Memory B cell (primary cell): Measurements from ENCODE around the gene CST4.
"Not testable (repeated sequence)": the region's sequence is repeated elsewhere in the genome, so short reads cannot be mapped to it uniquely, and the experiment has no call there.

Experiments used
- ATAC-seq: fragments of 150-1000 bp; cut with Tn5 transposase; 2 replicates; pipeline ENCODE4 v1.10.0; 2021; ENCODE audit warnings: low read depth, mild to moderate bottlenecking, moderate library complexity
- DNase-seq, 2 donors: peaks; one replicate each; pipeline ENCODE4 v3.0.0; 2022; ENCODE audit warnings: low spot score in 2 of 2
- H3K27ac Mint-ChIP-seq: one replicate; pipeline ENCODE4 v1.8.0; 2022; ENCODE audit warnings: mild to moderate bottlenecking, moderate library complexity, mixed read lengths
- H3K27me3 Mint-ChIP-seq: one replicate; pipeline ENCODE4 v1.8.0; 2022; ENCODE audit warnings: mixed read lengths
- H3K36me3 Mint-ChIP-seq: one replicate; pipeline ENCODE4 v1.8.0; 2022; ENCODE audit warnings: mild to moderate bottlenecking, mixed read lengths
- H3K4me1 Mint-ChIP-seq: one replicate; pipeline ENCODE4 v1.8.0; 2022; ENCODE audit warnings: mixed read lengths
- H3K4me3 Mint-ChIP-seq: one replicate; pipeline ENCODE4 v1.8.0; 2022; ENCODE audit warnings: mild to moderate bottlenecking, moderate library complexity, mixed read lengths
- H3K9me3 Mint-ChIP-seq: one replicate; pipeline ENCODE4 v1.8.0; 2022; ENCODE audit warnings: mixed read lengths

Gene CST4

GRCh38 chr20:23679133-23680092, 9.4 kb downstream of the CST4 start:
- Mint-ChIP-seq H3K27ac (no peak overlapping the region), H3K27me3 (peaks cover 3% of the 10 kb centered on the region), H3K9me3 (no peaks in the 10 kb centered on the region), H3K4me3 (no peak overlapping the region), H3K4me1 (no peaks in the 10 kb centered on the region), H3K36me3 (no peaks in the 10 kb centered on the region)
- DNase-seq (no peak), ATAC-seq (no peak)

- DNase-seq, result no peak
- Mint-ChIP-seq H3K4me3 (no peak overlapping the region), H3K27me3 (no peaks in the 10 kb centered on the region), H3K9me3 (peaks cover 1% of the 10 kb centered on the region), H3K36me3 (no peaks in the 10 kb centered on the region), H3K4me1 (no peaks in the 10 kb centered on the region), H3K27ac (no peak overlapping the region)
- no peak for ATAC-seq
Observed at GRCh38 chr20:23673209-23673608, 15.6 kb downstream of the CST4 start.

- Mint-ChIP-seq H3K27me3 (no peaks in the 10 kb centered on the region), H3K9me3 (peaks cover 1% of the 10 kb centered on the region), H3K27ac (no peak overlapping the region), H3K4me1 (no peaks in the 10 kb centered on the region), H3K4me3 (no peak overlapping the region), H3K36me3 (no peaks in the 10 kb centered on the region)
- ATAC-seq (no peak), DNase-seq (no peak)
Observed at GRCh38 chr20:23672158-23672557, 16.7 kb downstream of the CST4 start.

GRCh38 chr20:23671479-23671878, 17.4 kb downstream of the CST4 start:
- ATAC-seq (no peak), DNase-seq (no peak)
- Mint-ChIP-seq H3K9me3 (peaks cover 1% of the 10 kb centered on the region), H3K27me3 (no peaks in the 10 kb centered on the region), H3K4me3 (no peak overlapping the region), H3K4me1 (no peaks in the 10 kb centered on the region), H3K27ac (no peak overlapping the region), H3K36me3 (no peaks in the 10 kb centered on the region)

GRCh38 chr20:23670361-23670760, 18.5 kb downstream of the CST4 start:
- DNase-seq, result no peak
- Mint-ChIP-seq H3K36me3 (no peaks in the 10 kb centered on the region), H3K27me3 (no peaks in the 10 kb centered on the region)

GRCh38 chr20:23669866-23670265, 19.0 kb downstream of the CST4 start:
- H3K27me3 Mint-ChIP-seq, result no peaks in the 10 kb centered on the region
- no peak overlapping the region for H3K27ac Mint-ChIP-seq
- DNase-seq (no peak), ATAC-seq (no peak)
- H3K4me3 Mint-ChIP-seq, result no peak overlapping the region
- H3K9me3 Mint-ChIP-seq, result peaks cover 1% of the 10 kb centered on the region
- H3K36me3 Mint-ChIP-seq, result no peaks in the 10 kb centered on the region
- no peaks in the 10 kb centered on the region for H3K4me1 Mint-ChIP-seq

More at GRCh38 chr20:23670361-23670760, 18.5 kb downstream of the CST4 start:
- Mint-ChIP-seq H3K27ac (no peak overlapping the region), H3K9me3 (peaks cover 1% of the 10 kb centered on the region), H3K4me1 (no peaks in the 10 kb centered on the region), H3K4me3 (no peak overlapping the region)
- no peak for ATAC-seq

- ATAC-seq (no peak), DNase-seq (no peak)
- Mint-ChIP-seq H3K9me3 (peaks cover 1% of the 10 kb centered on the region), H3K4me1 (no peaks in the 10 kb centered on the region), H3K4me3 (no peak overlapping the region), H3K27me3 (no peaks in the 10 kb centered on the region), H3K36me3 (no peaks in the 10 kb centered on the region), H3K27ac (no peak overlapping the region)
Observed at GRCh38 chr20:23669327-23669726, 19.5 kb downstream of the CST4 start.

GRCh38 chr20:23668477-23668951, 20.3 kb downstream of the CST4 start:
- no peak overlapping the region for H3K27ac Mint-ChIP-seq
- H3K9me3 Mint-ChIP-seq, result peaks cover 1% of the 10 kb centered on the region
- peak; percentile 38 for ATAC-seq
- H3K4me3 Mint-ChIP-seq, result no peak overlapping the region
- DNase-seq, result peak; percentile 7 to 28
- H3K36me3 Mint-ChIP-seq, result no peaks in the 10 kb centered on the region
- H3K4me1 Mint-ChIP-seq, result no peaks in the 10 kb centered on the region
- no peaks in the 10 kb centered on the region for H3K27me3 Mint-ChIP-seq

GRCh38 chr20:23667666-23668065, 21.2 kb downstream of the CST4 start:
- ATAC-seq (no peak), DNase-seq (no peak)
- Mint-ChIP-seq H3K27ac (no peak overlapping the region), H3K36me3 (no peaks in the 10 kb centered on the region), H3K4me1 (no peaks in the 10 kb centered on the region), H3K4me3 (no peak overlapping the region), H3K27me3 (no peaks in the 10 kb centered on the region), H3K9me3 (no peaks in the 10 kb centered on the region)

- Mint-ChIP-seq H3K27ac (no peak overlapping the region), H3K4me1 (no peaks in the 10 kb centered on the region), H3K36me3 (no peaks in the 10 kb centered on the region), H3K27me3 (no peaks in the 10 kb centered on the region), H3K4me3 (no peak overlapping the region), H3K9me3 (no peaks in the 10 kb centered on the region)
- ATAC-seq (no peak), DNase-seq (no peak)
Observed at GRCh38 chr20:23666698-23667097, 22.1 kb downstream of the CST4 start.

- ATAC-seq (no peak), DNase-seq (no peak)
- Mint-ChIP-seq H3K27ac (no peak overlapping the region), H3K4me3 (no peak overlapping the region), H3K9me3 (no peaks in the 10 kb centered on the region), H3K36me3 (no peaks in the 10 kb centered on the region), H3K4me1 (no peaks in the 10 kb centered on the region), H3K27me3 (no peaks in the 10 kb centered on the region)
Observed at GRCh38 chr20:23666189-23666588, 22.6 kb downstream of the CST4 start.

- H3K27me3 Mint-ChIP-seq, result peaks cover 1% of the 10 kb centered on the region
- no peak for ATAC-seq
- H3K36me3 Mint-ChIP-seq, result no peaks in the 10 kb centered on the region
- no peaks in the 10 kb centered on the region for H3K9me3 Mint-ChIP-seq
- H3K27ac Mint-ChIP-seq, result no peak overlapping the region
- no peak for DNase-seq
- no peak overlapping the region for H3K4me3 Mint-ChIP-seq
- H3K4me1 Mint-ChIP-seq, result no peaks in the 10 kb centered on the region
Observed at GRCh38 chr20:23664954-23665353, 23.9 kb downstream of the CST4 start.

GRCh38 chr20:23664046-23664445, 24.8 kb downstream of the CST4 start:
- not testable (repeated sequence) for H3K9me3 Mint-ChIP-seq, DNase-seq, ATAC-seq, H3K27ac Mint-ChIP-seq, H3K36me3 Mint-ChIP-seq, H3K4me3 Mint-ChIP-seq, H3K27me3 Mint-ChIP-seq, H3K4me1 Mint-ChIP-seq

GRCh38 chr20:23663180-23663579, 25.7 kb downstream of the CST4 start:
- Mint-ChIP-seq H3K9me3 (no peaks in the 10 kb centered on the region), H3K4me1 (no peaks in the 10 kb centered on the region), H3K27ac (no peak overlapping the region), H3K4me3 (no peak overlapping the region), H3K36me3 (no peaks in the 10 kb centered on the region), H3K27me3 (peaks cover 3% of the 10 kb centered on the region)
- ATAC-seq (no peak), DNase-seq (no peak)
